Lower leg skin (tissue), 3 donors: ENCODE results near the gene AGO3.

Source experiments
- CTCF ChIP-seq, 3 donors: fragments of 450-650 bp; IDR thresholded peaks; one replicate each; pipeline ENCODE4 v1.5.1; 2016; ENCODE audit warnings: antibody characterized with exemption in 3 of 3, mild to moderate bottlenecking in 3 of 3, moderate library complexity in 2 of 3
- POLR2A ChIP-seq, 2 donors: fragments of 450-650 bp; IDR thresholded peaks; one replicate each; pipeline ENCODE4 v1.6.1; 2016 to 2017; ENCODE audit warnings: antibody characterized with exemption in 2 of 2, mild to moderate bottlenecking in 1 of 2, moderate library complexity in 1 of 2

GRCh38 chr1:35914717-35915116 lies 16.2 kb upstream of the AGO3 start:
- no peak for TF ChIP-seq CTCF (IDR thresholded peaks at IDR 0.05)
- TF ChIP-seq POLR2A (IDR thresholded peaks at IDR 0.05): no peak
